WTC11 (cell line): ENCODE measurements around the gene SRXN1. TPM values are rescaled to one million over a fixed set of nuclear protein-coding genes. Genes with fewer than 3 reads are reported as not detected.

Experiments used
- ATAC-seq: fragments of 200-7000 bp; cut with Tn5 transposase; 2 replicates; pipeline ENCODE4 v1.10.0; 2021; ENCODE audit warnings: mild to moderate bottlenecking, moderate library complexity
- CTCF ChIA-PET: fragments of 300-600 bp; sonication (Branson Sonifier 250); formaldehyde crosslinking; loops from one replicate; lab custom pipeline; 2021; ENCODE audit warnings: antibody characterized with exemption; lab: Charles Lee
- POLR2A ChIA-PET: fragments of 350-600 bp; sonication (Branson Sonifier 250); formaldehyde crosslinking; loops from one replicate; lab custom pipeline; 2021; ENCODE audit warnings: antibody characterized with exemption; lab: Charles Lee
- DNase-seq: peaks from one replicate; pipeline ENCODE4 v3.0.0; 2021; ENCODE audit warnings: low spot score
- H3K27ac Mint-ChIP-seq: 2 replicates; pipeline ENCODE4 v1.8.0; 2021; ENCODE audit warnings: mixed read lengths
- H3K27me3 Mint-ChIP-seq: 2 replicates; pipeline ENCODE4 v1.8.0; 2021; ENCODE audit warnings: low read depth, mild to moderate bottlenecking, moderate library complexity, mixed read lengths
- H3K36me3 Mint-ChIP-seq: 2 replicates; pipeline ENCODE4 v1.8.0; 2021; ENCODE audit warnings: mixed read lengths
- H3K4me1 Mint-ChIP-seq: 2 replicates; pipeline ENCODE4 v1.8.0; 2022; ENCODE audit warnings: mixed read lengths
- H3K4me3 Mint-ChIP-seq: 2 replicates; pipeline ENCODE4 v1.8.0; 2021; ENCODE audit warnings: mild to moderate bottlenecking, moderate library complexity, mixed read lengths
- H3K9me3 Mint-ChIP-seq: 2 replicates; pipeline ENCODE4 v1.8.0; 2021; ENCODE audit warnings: mixed read lengths
- ATF1 ChIP-seq: sonication (generic); formaldehyde crosslinking; IDR thresholded peaks from 2 replicates; pipeline ENCODE4 v1.8.1; 2023; ENCODE audit warnings: mild to moderate bottlenecking, moderate library complexity, missing genetic modification reagents
- CBFB ChIP-seq: sonication (generic); formaldehyde crosslinking; IDR thresholded peaks from 2 replicates; pipeline ENCODE4 v1.8.1; 2022; ENCODE audit warnings: mild to moderate bottlenecking, low read depth, missing genetic modification reagents
- CREB1 ChIP-seq: sonication (generic); formaldehyde crosslinking; IDR thresholded peaks from 2 replicates; pipeline ENCODE4 v1.8.0; 2023; ENCODE audit warnings: mild to moderate bottlenecking, missing genetic modification reagents
- EMX1 ChIP-seq: fragments of 250-450 bp; sonication (Bioruptor Pico); IDR thresholded peaks from 2 replicates; pipeline ENCODE4 v1.8.0; 2021; ENCODE audit warnings: mild to moderate bottlenecking
- ESRRA ChIP-seq: sonication (generic); formaldehyde crosslinking; IDR thresholded peaks from 2 replicates; pipeline ENCODE4 v1.8.1; 2022; ENCODE audit warnings: mild to moderate bottlenecking, missing genetic modification reagents, borderline replicate concordance
- RELA ChIP-seq: sonication (generic); formaldehyde crosslinking; IDR thresholded peaks from 2 replicates; pipeline ENCODE4 v1.8.1; 2022; ENCODE audit warnings: missing genetic modification reagents, mild to moderate bottlenecking, borderline replicate concordance
- TCF7 ChIP-seq: sonication (generic); formaldehyde crosslinking; IDR thresholded peaks from 2 replicates; pipeline ENCODE4 v1.8.0; 2022; ENCODE audit warnings: mild to moderate bottlenecking, low read depth, missing genetic modification reagents, moderate library complexity
- TEAD1 ChIP-seq: sonication (generic); formaldehyde crosslinking; IDR thresholded peaks from 2 replicates; pipeline ENCODE4 v1.8.0; 2022; ENCODE audit warnings: mild to moderate bottlenecking, missing genetic modification reagents
- ZNF121 ChIP-seq: sonication (generic); formaldehyde crosslinking; IDR thresholded peaks from 2 replicates; pipeline ENCODE4 v1.8.0; 2023; ENCODE audit warnings: missing genetic modification reagents
- ZNF396 ChIP-seq: fragments of 250-450 bp; sonication (Bioruptor Pico); IDR thresholded peaks from 2 replicates; pipeline ENCODE4 v1.8.0; 2021; ENCODE audit warnings: mild to moderate bottlenecking, moderate library complexity, borderline replicate concordance
- ZNF423 ChIP-seq: fragments of 250-450 bp; sonication (Bioruptor Pico); IDR thresholded peaks from 2 replicates; pipeline ENCODE4 v2.1.2; 2022; ENCODE audit warnings: mild to moderate bottlenecking, moderate library complexity
- total RNA-seq: library from RNA; stranded (reverse); gene quantifications from 3 replicates; pipeline ENCODE4 v1.2.3, GENCODE V29; 2021
- TF ChIP-seq, protein P1 (sequence below): sonication (generic); formaldehyde crosslinking; IDR thresholded peaks from 2 replicates; pipeline ENCODE4 v1.8.1; 2022; ENCODE audit warnings: mild to moderate bottlenecking, moderate library complexity, missing genetic modification reagents
- TF ChIP-seq, protein P2 (sequence below): sonication (generic); formaldehyde crosslinking; IDR thresholded peaks from 2 replicates; pipeline ENCODE4 v1.8.0; 2023; ENCODE audit warnings: missing genetic modification reagents
- TF ChIP-seq, protein P3 (sequence below): fragments of 250-450 bp; sonication (Bioruptor Pico); IDR thresholded peaks from 2 replicates; pipeline ENCODE4 v1.9.0; 2021; ENCODE audit warnings: moderate library complexity, mild to moderate bottlenecking, inconsistent platforms, borderline replicate concordance
- TF ChIP-seq, protein P4 (sequence below): sonication (generic); formaldehyde crosslinking; IDR thresholded peaks from 2 replicates; pipeline ENCODE4 v1.8.0; 2022; ENCODE audit warnings: mild to moderate bottlenecking, missing genetic modification reagents
- TF ChIP-seq, protein P5 (sequence below): sonication (generic); formaldehyde crosslinking; IDR thresholded peaks from 2 replicates; pipeline ENCODE4 v1.8.1; 2022; ENCODE audit warnings: low read depth, missing genetic modification reagents, borderline replicate concordance
- TF ChIP-seq, protein P6 (sequence below): sonication (generic); formaldehyde crosslinking; IDR thresholded peaks from 2 replicates; pipeline ENCODE4 v1.8.0; 2023; ENCODE audit warnings: missing genetic modification reagents, mild to moderate bottlenecking, borderline replicate concordance
- TF ChIP-seq, protein P7 (sequence below): sonication (generic); formaldehyde crosslinking; IDR thresholded peaks from 2 replicates; pipeline ENCODE4 v1.8.0; 2022; ENCODE audit warnings: mild to moderate bottlenecking, missing genetic modification reagents

The SRXN1 gene
- total RNA-seq, 1 experiment from 2014 or later = 23.0 TPM

DNA sequence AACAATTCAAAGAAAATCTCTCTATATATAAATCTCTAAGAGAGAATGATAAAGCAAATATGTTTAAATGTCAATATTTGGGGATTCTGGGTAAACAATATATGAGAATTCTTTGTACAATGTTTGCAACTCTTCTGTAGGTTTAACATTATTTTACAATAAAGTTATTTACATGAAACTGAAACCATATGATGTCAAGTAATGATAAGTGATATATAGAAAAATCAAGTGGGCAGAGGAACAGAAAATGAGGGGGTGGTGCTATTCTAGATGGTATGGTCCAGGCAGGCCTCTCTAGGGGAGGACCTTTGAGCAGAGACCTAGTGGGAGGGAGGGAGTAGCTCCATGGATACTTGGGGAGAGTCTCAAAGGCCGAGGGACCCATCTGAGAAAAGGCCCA is 39.0 kb upstream of the SRXN1 start:
- peaks cover 10% of the 10 kb centered on the region for H3K9me3 Mint-ChIP-seq
- CTCF ChIA-PET = interaction anchor here (0.8 to 1.6 kb wide), 2 partner anchors 25 to 47 kb away, joined by 3 to 4 read pairs; no protein-coding TSS in a partner anchor
- DNase-seq (no peak), ATAC-seq (no peak)
- no peak overlapping the region for H3K4me3 Mint-ChIP-seq
- no peaks in the 10 kb centered on the region for H3K36me3 Mint-ChIP-seq
- H3K4me1 Mint-ChIP-seq = peaks cover 24% of the 10 kb centered on the region
- H3K27ac Mint-ChIP-seq = no peak overlapping the region
- no peak for TF ChIP-seq ZNF396 (CRISPR knock-in tag)
- TF ChIP-seq RELA (CRISPR knock-in tag) = no peak
- no peak for TF ChIP-seq TEAD1 (CRISPR knock-in tag)
- TF ChIP-seq, protein P1, sequence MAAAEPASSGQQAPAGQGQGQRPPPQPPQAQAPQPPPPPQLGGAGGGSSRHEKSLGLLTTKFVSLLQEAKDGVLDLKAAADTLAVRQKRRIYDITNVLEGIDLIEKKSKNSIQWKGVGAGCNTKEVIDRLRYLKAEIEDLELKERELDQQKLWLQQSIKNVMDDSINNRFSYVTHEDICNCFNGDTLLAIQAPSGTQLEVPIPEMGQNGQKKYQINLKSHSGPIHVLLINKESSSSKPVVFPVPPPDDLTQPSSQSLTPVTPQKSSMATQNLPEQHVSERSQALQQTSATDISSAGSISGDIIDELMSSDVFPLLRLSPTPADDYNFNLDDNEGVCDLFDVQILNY (CRISPR knock-in tag) = no peak
- TF ChIP-seq TCF7 (CRISPR knock-in tag) = no peak
- no peak for TF ChIP-seq ESRRA (CRISPR knock-in tag)
- TF ChIP-seq, protein P2, sequence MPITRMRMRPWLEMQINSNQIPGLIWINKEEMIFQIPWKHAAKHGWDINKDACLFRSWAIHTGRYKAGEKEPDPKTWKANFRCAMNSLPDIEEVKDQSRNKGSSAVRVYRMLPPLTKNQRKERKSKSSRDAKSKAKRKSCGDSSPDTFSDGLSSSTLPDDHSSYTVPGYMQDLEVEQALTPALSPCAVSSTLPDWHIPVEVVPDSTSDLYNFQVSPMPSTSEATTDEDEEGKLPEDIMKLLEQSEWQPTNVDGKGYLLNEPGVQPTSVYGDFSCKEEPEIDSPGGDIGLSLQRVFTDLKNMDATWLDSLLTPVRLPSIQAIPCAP (CRISPR knock-in tag) = no peak
- no peak for TF ChIP-seq ZNF423 (CRISPR knock-in tag)
- TF ChIP-seq, protein P3, sequence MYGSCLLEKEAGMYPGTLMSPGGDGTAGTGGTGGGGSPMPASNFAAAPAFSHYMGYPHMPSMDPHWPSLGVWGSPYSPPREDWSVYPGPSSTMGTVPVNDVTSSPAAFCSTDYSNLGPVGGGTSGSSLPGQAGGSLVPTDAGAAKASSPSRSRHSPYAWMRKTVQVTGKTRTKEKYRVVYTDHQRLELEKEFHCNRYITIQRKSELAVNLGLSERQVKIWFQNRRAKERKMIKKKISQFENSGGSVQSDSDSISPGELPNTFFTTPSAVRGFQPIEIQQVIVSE (CRISPR knock-in tag) = no peak
- no peak for TF ChIP-seq CBFB (CRISPR knock-in tag)
- TF ChIP-seq ATF1 (CRISPR knock-in tag) = no peak
- no peak for TF ChIP-seq EMX1 (CRISPR knock-in tag)
- TF ChIP-seq, protein P4, sequence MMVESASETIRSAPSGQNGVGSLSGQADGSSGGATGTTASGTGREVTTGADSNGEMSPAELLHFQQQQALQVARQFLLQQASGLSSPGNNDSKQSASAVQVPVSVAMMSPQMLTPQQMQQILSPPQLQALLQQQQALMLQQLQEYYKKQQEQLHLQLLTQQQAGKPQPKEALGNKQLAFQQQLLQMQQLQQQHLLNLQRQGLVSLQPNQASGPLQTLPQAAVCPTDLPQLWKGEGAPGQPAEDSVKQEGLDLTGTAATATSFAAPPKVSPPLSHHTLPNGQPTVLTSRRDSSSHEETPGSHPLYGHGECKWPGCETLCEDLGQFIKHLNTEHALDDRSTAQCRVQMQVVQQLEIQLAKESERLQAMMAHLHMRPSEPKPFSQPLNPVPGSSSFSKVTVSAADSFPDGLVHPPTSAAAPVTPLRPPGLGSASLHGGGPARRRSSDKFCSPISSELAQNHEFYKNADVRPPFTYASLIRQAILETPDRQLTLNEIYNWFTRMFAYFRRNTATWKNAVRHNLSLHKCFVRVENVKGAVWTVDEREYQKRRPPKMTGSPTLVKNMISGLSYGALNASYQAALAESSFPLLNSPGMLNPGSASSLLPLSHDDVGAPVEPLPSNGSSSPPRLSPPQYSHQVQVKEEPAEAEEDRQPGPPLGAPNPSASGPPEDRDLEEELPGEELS (CRISPR knock-in tag) = no peak
- H3K27me3 Mint-ChIP-seq = no peaks in the 10 kb centered on the region
- POLR2A ChIA-PET = no interaction called here

DNA sequence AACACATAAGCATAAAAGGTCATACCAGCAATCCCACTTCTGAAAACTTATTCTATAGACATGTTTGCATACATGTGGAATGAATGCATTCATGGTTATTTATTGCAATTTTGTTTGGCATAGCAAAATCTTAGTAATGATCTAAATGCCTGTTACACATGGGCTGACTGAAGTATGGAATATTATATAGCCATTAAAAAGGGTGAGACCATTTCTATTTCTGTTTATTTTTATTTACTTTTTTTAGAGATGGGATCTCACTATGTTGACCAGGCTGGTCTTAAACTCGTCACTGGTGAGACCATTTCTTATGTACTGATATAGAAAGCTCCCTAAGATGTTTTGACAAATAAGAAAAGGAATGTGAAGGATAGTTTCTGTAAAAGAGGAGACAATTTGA is 36.9 kb upstream of the SRXN1 start:
- ATAC-seq (no peak), DNase-seq (no peak)
- Mint-ChIP-seq H3K36me3 (no peaks in the 10 kb centered on the region), H3K4me3 (no peak overlapping the region), H3K9me3 (peaks cover 10% of the 10 kb centered on the region), H3K27ac (no peak overlapping the region), H3K4me1 (peaks cover 21% of the 10 kb centered on the region), H3K27me3 (no peaks in the 10 kb centered on the region)
- no peak for TF ChIP-seq EMX1 (CRISPR knock-in tag)
- TF ChIP-seq, protein P5, sequence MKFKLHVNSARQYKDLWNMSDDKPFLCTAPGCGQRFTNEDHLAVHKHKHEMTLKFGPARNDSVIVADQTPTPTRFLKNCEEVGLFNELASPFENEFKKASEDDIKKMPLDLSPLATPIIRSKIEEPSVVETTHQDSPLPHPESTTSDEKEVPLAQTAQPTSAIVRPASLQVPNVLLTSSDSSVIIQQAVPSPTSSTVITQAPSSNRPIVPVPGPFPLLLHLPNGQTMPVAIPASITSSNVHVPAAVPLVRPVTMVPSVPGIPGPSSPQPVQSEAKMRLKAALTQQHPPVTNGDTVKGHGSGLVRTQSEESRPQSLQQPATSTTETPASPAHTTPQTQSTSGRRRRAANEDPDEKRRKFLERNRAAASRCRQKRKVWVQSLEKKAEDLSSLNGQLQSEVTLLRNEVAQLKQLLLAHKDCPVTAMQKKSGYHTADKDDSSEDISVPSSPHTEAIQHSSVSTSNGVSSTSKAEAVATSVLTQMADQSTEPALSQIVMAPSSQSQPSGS (CRISPR knock-in tag) = no peak
- TF ChIP-seq, protein P6, sequence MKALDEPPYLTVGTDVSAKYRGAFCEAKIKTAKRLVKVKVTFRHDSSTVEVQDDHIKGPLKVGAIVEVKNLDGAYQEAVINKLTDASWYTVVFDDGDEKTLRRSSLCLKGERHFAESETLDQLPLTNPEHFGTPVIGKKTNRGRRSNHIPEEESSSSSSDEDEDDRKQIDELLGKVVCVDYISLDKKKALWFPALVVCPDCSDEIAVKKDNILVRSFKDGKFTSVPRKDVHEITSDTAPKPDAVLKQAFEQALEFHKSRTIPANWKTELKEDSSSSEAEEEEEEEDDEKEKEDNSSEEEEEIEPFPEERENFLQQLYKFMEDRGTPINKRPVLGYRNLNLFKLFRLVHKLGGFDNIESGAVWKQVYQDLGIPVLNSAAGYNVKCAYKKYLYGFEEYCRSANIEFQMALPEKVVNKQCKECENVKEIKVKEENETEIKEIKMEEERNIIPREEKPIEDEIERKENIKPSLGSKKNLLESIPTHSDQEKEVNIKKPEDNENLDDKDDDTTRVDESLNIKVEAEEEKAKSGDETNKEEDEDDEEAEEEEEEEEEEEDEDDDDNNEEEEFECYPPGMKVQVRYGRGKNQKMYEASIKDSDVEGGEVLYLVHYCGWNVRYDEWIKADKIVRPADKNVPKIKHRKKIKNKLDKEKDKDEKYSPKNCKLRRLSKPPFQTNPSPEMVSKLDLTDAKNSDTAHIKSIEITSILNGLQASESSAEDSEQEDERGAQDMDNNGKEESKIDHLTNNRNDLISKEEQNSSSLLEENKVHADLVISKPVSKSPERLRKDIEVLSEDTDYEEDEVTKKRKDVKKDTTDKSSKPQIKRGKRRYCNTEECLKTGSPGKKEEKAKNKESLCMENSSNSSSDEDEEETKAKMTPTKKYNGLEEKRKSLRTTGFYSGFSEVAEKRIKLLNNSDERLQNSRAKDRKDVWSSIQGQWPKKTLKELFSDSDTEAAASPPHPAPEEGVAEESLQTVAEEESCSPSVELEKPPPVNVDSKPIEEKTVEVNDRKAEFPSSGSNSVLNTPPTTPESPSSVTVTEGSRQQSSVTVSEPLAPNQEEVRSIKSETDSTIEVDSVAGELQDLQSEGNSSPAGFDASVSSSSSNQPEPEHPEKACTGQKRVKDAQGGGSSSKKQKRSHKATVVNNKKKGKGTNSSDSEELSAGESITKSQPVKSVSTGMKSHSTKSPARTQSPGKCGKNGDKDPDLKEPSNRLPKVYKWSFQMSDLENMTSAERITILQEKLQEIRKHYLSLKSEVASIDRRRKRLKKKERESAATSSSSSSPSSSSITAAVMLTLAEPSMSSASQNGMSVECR = no peak
- TF ChIP-seq ZNF423 (CRISPR knock-in tag) = no peak
- TF ChIP-seq, protein P7, sequence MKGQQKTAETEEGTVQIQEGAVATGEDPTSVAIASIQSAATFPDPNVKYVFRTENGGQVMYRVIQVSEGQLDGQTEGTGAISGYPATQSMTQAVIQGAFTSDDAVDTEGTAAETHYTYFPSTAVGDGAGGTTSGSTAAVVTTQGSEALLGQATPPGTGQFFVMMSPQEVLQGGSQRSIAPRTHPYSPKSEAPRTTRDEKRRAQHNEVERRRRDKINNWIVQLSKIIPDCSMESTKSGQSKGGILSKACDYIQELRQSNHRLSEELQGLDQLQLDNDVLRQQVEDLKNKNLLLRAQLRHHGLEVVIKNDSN (CRISPR knock-in tag) = no peak
- TF ChIP-seq, protein P4 (CRISPR knock-in tag) = no peak
- no peak for TF ChIP-seq CREB1 (CRISPR knock-in tag)
- TF ChIP-seq CBFB (CRISPR knock-in tag) = no peak
- TF ChIP-seq ZNF121 (CRISPR knock-in tag) = no peak
- ChIA-PET POLR2A (no interaction called here), CTCF (interaction anchor here (0.8 to 2.3 kb wide), 2 partner anchors 18 to 23 kb away, joined by 3 to 5 read pairs; no protein-coding TSS in a partner anchor)
